GM18858 (cell line): ENCODE measurements around the gene FAM180A.
"Not testable (repeated sequence)": the region's sequence is repeated elsewhere in the genome, so short reads cannot be mapped to it uniquely, and the experiment has no call there.

Experiments
- ATAC-seq: cut with Tn5 transposase; IDR thresholded peaks from one replicate; pipeline ENCODE4 v1.9.1; 2021; ENCODE audit not compliant: unreplicated experiment

The FAM180A gene

GRCh38 chr7:135742371-135742770 is 6.2 kb downstream of the FAM180A start:
- no peak for ATAC-seq

- ATAC-seq, result no peak
Measured at GRCh38 chr7:135741905-135742304, 6.7 kb downstream of the FAM180A start.

- no peak for ATAC-seq
Measured at GRCh38 chr7:135740889-135741288, 7.7 kb downstream of the FAM180A start.

- ATAC-seq, result not testable (repeated sequence)
Measured at GRCh38 chr7:135737306-135737647, 11.3 kb downstream of the FAM180A start.

- no peak for ATAC-seq
Measured at GRCh38 chr7:135736586-135737305, 11.9 kb downstream of the FAM180A start.

GRCh38 chr7:135734343-135734689 is 14.3 kb downstream of the FAM180A start:
- no peak for ATAC-seq

GRCh38 chr7:135733603-135734342 is 14.8 kb downstream of the FAM180A start:
- no peak for ATAC-seq

GRCh38 chr7:135731131-135731530 is 17.5 kb downstream of the FAM180A start:
- no peak for ATAC-seq

- no peak for ATAC-seq
Measured at GRCh38 chr7:135729230-135729629, 19.4 kb downstream of the FAM180A start.

- ATAC-seq, result no peak
Measured at GRCh38 chr7:135728136-135728669, 20.4 kb downstream of the FAM180A start, which contains the start of gene SLC13A4. SLC13A4 (minus strand) TSS chr7:135728186; CDS start chr7:135727496, 690 bp downstream.

GRCh38 chr7:135726911-135727673 is 21.5 kb downstream of the FAM180A start:
- no peak for ATAC-seq

- no peak for ATAC-seq
Measured at GRCh38 chr7:135726276-135726788, 22.3 kb downstream of the FAM180A start.

- no peak for ATAC-seq
Measured at GRCh38 chr7:135723411-135723810, 25.2 kb downstream of the FAM180A start.

GRCh38 chr7:135721198-135721820 is 27.3 kb downstream of the FAM180A start:
- ATAC-seq, result no peak

GRCh38 chr7:135719688-135720087 is 28.9 kb downstream of the FAM180A start:
- no peak for ATAC-seq

- ATAC-seq, result no peak
Measured at GRCh38 chr7:135718794-135719437, 29.7 kb downstream of the FAM180A start.

GRCh38 chr7:135718219-135718618 is 30.4 kb downstream of the FAM180A start:
- no peak for ATAC-seq

- no peak for ATAC-seq
Measured at GRCh38 chr7:135717693-135718092, 30.9 kb downstream of the FAM180A start.

- ATAC-seq, result no peak
Measured at GRCh38 chr7:135716677-135717238, 31.9 kb downstream of the FAM180A start.

GRCh38 chr7:135715673-135716072 is 32.9 kb downstream of the FAM180A start:
- no peak for ATAC-seq
